ENCODE data around the gene ARMC8.

ARMC8 gene

DNA sequence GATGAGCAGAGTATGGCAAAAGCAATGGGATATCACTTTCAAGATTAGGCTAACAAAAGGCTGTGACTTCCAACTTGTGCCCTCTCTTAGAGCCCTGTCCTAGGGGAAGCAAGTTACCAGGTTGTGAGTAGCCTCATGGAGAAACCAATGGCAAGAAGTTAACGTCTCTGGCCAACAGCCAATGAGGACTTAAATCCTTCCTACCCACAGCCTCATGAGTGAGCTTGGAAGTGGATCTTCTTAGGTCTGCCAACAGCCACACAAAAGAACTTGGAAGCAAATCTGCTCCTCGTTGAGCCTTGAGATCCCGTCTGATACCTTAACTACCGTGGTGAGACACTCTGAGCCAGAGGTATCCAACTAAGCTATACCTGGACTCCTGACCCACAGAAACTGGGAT lies 136.9 kb downstream of the ARMC8 start:
- no peak for DNase-seq

DNA sequence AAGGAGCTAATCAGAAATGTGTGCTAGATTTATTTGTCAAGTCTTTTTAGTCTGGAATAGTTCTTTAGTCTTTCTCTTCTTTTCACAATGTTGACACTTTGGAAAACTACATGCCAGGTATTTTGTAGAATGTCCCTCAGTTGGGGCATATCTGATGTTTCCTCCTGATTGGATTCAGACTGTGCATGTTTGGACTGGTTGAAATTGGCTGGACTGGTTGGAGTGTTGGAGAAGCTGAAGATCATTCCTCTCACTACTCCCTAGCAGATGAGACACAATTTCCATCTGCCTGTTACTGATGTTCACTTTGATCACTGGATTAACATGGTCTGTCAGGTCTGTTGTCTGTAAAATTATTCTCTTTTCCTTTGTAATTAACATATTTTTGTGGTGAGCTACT lies 138.9 kb downstream of the ARMC8 start:
- DNase-seq, result no peak

DNA sequence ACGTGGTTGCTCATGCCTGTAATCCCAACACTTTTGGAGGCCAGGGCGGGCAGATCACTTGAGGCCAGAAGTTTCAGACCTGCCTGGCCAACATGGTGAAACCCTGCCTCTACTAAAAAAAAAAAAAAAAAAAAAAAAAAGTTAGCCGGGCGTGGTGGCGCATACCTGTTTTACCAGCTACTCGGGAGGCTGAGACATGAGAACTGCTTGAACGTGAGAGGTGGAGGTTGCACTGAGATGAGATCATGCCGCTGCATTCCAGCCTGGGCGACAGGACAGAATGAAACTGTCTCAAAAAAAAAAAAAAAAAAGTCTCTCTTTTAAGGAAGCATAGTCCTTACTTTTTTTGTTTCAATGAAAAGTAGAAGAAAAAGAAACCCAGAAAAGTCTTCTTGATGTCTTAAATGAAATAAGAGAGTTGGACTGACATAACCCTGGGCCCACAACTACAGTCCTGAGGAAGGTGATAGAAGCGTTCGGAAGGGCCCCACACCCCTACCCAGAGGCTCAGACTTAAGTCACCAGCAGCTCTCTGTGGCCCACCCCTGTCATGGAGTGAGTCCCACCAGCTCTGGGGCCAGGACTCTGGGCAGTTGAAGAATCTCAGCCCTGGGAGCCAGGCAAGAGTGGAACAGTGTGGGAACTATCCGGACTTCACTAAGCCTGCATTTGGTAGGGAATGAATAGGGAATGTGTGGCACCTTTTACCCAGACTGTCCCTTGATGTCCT lies 139.9 kb downstream of the ARMC8 start:
- DNase-seq, result no peak

DNA sequence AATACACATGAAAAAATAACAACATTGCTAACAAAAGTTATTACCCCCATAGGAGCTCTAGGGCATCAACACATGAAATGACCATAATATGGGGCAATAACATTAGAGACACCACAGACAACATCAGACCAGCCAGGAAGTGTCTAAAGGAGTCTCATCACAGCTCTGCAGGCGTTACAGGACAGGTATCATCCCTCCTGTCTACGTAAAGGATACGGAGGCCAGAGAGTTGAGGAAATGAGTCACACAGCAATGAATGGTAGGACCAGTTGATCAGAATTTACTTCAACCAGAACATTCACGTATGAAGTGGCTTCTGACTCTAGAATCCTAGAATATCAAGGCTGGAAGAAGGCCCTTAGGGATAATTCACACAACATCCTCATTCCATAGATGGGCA lies 140.7 kb downstream of the ARMC8 start:
- DNase-seq, result no peak

DNA sequence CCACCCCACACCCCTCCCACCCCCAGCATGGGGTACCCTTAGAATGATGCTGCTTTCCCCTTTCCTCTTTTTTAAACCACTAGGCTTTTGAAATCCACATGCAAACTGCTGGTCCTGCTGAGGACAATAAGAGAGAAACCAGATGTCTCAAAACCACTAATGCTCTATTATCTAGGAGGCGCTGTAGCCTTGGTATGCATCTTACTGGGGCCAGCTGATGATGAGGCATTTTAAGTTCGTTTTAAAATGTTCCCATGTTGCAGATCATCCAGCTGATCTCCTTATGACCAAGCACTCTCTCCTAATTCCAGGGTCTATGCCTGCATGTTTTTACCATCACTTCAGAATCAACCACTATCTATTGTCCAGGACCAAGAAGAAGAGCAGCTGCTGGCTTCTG lies 141.2 kb downstream of the ARMC8 start:
- DNase-seq, result no peak

DNA sequence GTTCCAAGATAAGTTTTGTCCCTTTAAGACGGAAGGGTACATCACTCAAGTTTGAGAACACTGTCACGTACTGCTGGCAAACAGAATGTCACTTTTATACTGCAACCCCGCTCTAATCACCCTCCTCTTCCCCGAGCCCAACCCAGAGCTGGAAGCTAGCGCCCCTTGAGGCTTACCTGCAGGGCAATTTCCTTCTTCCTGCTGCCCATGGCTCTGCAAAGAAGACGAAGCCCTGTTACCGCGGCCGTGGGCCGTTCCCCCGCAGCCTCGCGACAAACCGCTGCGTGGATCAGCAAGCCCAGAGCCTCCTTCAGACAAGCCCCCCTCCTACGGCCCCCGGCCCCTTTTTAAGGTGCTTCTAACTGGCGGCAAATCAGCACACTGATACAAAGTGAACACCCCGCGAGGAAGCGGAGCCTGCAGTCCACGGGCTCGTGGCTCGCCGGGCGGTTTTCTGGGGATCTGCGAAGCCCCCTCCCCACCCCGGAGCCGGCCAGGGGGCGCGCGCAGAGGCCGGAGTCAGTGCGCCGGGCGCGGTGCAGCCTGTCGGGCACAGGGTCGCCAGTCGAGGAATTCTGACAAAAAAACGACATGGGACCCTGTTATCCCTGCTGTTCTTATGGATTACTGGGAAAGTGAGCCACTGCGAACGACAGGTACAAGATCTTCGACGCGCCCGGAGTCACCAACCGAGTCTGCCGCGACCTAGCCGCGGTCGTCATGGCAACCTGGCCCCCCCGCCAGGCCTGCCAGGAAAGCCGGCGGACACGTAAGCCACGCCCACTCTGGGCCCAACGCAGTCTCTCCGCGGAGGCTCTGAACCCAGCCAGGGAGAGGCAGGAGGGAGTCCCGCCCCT lies 142.3 kb downstream of the ARMC8 start, which contains the start of gene NME9:
NME9 (minus strand) TSS at position 725 of the 857 bp plus-strand sequence; CDS start at position 209, 516 bp downstream.
- DNase-seq, result peak; percentile 92

DNA sequence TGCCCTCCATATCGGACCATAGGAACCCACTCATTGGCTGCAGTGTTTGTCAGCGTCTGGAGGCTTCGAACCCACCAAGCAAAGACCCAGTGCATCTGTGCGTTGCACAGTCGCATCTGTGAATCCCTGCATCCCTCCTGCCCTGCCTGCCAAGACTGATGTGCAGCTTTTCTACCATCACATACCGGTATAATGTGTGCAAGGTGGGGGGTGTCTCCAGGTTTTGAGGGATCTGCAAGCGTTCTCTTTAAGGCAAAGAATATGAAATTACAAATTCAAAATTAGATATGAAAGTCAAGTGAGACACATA lies 142.8 kb downstream of the ARMC8 start:
- no peak for DNase-seq

DNA sequence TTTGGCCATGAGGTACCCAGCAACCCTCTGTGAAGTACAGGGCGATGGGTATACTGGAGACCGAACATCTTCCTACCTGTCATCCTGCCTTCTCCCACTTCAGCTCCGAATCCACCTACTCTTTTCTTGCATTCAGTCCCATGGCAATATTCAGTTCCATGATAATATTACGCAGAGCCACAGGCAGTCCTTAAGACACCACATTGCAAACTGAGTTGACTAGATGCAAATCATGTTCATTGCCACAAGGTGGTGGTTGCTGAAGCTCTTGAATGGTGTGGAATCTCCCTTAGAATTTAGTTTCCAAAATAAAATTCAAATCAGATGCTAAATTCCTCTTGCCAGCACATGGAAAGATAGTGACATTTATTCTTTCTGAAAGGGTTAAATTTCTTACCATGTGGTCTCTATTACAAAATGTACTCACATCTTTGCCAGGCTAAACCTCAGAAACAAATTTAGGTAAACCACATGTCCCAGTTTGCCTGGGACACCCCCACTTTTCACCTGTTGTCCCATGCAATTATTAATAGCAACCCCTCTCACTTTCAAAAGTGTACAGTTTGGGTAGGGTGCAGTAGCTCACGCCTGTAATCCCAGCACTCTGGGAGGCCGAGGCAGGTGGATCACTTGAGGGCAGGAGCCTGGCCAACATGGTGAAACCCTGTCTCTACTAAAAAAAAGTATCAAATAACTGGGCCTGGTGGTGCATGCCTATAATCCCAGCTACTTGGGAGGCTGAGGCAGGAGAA lies 144.2 kb downstream of the ARMC8 start:
- no peak for DNase-seq

DNA sequence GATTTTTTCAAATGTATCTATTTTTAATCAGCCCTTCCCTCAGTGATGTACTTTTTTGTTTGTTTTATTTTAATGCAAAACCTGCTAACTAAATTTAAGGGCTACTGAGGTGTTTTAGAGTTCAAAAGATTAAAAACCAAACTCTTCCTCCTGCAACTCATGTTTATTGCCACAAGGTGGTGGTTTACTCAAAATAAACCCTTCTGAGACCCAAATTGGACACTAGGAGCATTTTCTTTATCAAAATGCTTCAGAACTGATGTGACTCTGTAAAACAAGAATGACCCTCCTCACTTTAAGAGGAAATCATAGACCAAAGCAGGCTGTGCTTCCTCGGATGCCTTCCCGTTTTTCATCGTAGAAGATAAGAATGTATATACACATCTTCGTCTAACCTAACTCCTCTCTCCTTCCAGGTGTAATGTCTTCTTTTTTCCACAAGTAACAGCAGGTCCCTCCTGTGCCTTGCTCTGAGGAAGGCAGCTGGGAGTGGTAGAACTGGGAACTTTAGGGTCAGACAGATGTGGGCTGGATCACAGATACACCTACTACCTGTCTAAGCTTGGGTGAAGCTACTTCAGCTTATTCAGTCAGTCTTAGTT lies 145.5 kb downstream of the ARMC8 start:
- no peak for DNase-seq

DNA sequence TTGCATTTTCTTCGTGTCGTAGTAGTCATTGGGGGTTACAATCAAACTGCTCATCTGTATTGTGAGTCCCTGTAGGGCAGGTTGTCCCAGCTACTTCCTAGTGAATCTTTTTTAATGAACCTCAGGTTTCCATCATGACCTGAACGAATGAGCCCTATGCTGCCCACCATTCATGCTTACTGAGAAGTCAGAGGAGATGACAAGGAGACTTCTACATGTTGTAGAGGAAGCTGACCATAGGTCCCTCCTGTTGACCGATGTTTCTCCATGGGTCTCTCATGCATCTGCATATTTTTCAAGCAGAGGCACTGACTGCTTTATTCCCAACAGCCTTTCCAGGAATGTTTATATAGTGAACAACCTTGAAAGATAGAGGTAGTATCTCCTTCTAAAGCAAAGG lies 147.5 kb downstream of the ARMC8 start:
- DNase-seq, result no peak

DNA sequence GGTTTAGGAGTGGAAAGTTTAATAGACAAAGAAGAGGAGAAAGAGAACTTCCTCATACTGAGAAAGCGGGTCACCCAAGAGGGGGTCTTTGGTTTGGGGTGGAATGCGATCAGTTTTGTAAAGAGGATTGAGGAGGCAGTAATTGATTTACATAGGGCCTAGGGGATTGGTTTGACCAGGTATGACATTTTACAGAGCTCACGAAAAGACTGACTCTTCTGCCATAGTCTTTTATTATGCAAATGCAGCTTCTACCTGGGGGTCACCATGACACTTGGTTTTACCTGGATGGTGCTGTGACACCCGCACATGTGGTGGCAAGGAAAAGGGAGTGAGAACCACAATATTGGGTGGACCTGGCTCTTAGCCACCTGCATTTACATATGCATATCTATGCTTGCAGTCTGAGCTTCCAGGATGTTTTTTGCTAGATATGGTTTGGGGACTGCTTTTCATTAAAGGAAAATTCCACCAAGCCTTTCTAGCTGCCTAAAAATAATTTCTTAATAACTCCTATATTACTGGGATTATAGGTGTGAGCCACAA lies 149.4 kb downstream of the ARMC8 start:
- no peak for DNase-seq

DNA sequence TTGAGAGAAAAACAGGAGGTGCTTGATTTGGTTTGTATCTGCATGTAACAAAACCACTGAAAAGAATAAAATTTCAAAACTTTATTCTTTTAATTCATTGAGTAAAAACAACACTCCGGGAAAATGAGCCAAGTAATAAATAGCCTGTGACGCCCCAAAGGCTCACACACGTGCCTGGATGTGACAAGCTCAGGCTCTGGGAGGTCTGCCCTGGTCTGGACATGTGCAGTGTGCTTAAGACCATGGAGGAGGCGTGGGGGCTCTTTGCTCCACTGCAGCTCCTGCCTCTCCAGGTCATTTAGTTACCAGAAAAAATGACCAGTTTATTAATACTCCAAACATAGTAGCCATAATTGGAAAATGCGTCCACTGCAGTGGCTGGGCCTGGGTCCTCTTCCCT lies 151.1 kb downstream of the ARMC8 start:
- no peak for DNase-seq

DNA sequence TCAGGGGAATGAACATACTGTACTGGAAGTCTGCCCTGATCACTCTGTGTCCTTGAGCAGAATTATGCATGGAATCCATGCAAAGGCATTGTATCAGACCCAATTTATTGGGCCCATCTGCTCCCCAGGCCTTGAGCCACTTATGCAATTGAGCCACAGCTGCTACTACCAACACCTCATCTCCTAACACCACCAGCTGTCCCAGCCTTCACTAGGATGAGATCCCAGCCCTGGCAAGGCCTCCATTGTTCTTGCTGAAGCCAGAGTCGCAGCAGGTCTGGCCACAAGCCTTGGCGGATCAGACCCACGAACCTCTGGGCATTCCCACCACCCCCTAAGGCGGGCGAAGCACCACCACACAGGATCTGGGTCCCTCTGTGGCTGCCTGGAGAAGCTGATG lies 151.7 kb downstream of the ARMC8 start:
- no peak for DNase-seq

DNA sequence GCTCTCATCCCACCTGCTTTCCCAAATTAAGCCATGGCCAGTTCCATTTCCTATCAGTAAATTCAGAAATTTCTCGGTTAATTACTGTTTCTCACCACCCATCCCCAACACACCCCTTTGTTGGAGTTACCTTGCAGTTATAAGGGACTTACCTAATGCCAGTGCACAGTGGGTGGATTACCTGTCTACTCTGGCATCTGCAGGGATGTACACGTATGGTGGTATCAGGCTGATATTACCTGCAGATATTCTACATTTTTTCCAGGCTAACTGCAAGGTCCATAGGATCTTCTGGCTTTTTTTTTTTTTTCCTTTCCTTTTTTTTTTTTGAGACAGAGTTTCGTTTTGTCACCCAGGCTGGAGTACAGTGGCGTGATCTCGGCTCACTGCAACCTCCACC lies 153.4 kb downstream of the ARMC8 start:
- no peak for DNase-seq

DNA sequence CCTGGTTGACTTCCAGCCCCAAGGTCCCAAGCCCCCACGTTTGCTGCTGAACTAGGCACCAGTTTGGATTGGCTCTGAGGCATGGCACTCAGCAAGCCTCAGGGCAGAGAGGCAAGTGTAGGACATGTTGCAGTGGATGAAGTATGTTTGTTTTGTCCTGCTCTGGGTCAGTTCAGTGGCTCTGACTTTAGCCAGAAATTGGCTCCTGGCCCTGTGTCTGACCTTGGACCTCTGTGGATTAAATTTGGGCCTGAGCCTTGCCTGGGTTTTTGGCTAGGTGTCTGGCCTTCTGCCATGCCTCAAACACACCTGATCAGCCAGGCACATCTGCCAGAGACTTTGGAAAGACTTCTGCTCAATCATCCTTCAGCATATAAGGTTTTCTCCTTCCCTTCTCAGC lies 157.7 kb downstream of the ARMC8 start:
- no peak for DNase-seq

All from stimulated activated CD8-positive, alpha-beta memory T cell treated with anti-CD3 and anti-CD28 coated beads, Interleukin-4, amount 100 ng/mL, for 48 hours (primary cell).